ENCODE data around the gene INF2. TPM values are rescaled to one million over a fixed set of nuclear protein-coding genes. Genes with fewer than 3 reads are reported as not detected.
"Not testable (repeated sequence)": the region's sequence is repeated elsewhere in the genome, so short reads cannot be mapped to it uniquely, and the experiment has no call there.

INF2 gene
- total RNA-seq, 1 experiment from 2014 or later, result 70.8 TPM

DNA sequence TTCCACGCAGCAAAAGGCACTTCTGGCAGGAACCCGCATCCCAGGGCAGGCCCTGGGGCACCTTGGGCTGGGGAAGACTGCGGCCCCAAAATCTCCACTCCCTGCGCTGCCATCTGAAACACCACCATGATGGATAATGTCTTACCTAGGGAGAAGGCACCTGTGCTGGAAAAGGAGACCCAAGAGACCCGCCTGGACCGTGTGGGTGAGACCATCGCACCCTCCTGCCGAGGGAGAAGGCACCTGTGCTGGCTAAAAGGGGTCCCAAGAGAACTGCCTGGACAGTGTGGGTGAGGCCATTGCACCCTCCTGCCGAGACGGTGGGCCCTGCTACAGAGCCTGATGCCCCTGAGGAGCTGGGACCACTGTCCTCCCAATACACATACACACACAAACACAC lies 24.8 kb upstream of the INF2 start:
- no peak overlapping the region for H3K4me3 ChIP-seq (ENCODE audit: low read depth, low read length)
- no peak for DNase-seq
- POLR2A ChIA-PET, result no interaction called here
- Mint-ChIP-seq H3K27ac (ENCODE audit: unreplicated experiment) (peak overlapping the region; percentile 6), H3K4me3 (ENCODE audit: unreplicated experiment) (no peak overlapping the region), H3K36me3 (ENCODE audit: insufficient read depth, unreplicated experiment) (no peaks in the 10 kb centered on the region), H3K4me1 (ENCODE audit: low read depth, unreplicated experiment) (peaks cover 8% of the 10 kb centered on the region), H3K27me3 (ENCODE audit: insufficient read depth, unreplicated experiment) (no peaks in the 10 kb centered on the region), H3K9me3 (ENCODE audit: unreplicated experiment) (no peaks in the 10 kb centered on the region)
- CTCF ChIA-PET, result no interaction called here
- no peaks in the 10 kb centered on the region for H3K36me3 ChIP-seq (ENCODE audit: control insufficient read depth, insufficient read depth, low read length)
- peaks cover 6% of the 10 kb centered on the region; the same call in 1 of the 2 replicates for H3K9me3 ChIP-seq
- TF ChIP-seq, protein P1, sequence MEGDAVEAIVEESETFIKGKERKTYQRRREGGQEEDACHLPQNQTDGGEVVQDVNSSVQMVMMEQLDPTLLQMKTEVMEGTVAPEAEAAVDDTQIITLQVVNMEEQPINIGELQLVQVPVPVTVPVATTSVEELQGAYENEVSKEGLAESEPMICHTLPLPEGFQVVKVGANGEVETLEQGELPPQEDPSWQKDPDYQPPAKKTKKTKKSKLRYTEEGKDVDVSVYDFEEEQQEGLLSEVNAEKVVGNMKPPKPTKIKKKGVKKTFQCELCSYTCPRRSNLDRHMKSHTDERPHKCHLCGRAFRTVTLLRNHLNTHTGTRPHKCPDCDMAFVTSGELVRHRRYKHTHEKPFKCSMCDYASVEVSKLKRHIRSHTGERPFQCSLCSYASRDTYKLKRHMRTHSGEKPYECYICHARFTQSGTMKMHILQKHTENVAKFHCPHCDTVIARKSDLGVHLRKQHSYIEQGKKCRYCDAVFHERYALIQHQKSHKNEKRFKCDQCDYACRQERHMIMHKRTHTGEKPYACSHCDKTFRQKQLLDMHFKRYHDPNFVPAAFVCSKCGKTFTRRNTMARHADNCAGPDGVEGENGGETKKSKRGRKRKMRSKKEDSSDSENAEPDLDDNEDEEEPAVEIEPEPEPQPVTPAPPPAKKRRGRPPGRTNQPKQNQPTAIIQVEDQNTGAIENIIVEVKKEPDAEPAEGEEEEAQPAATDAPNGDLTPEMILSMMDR (IDR thresholded peaks at IDR 0.05; ENCODE audit: insufficient read depth in 1 of 2, low read depth in 1 of 2, low read length in 1 of 2, severe bottlenecking in 1 of 2, unreplicated experiment in 1 of 2), result no peak
- intact Hi-C loops (cut with micrococcal nuclease; ENCODE audit: unreplicated experiment), result no loop called here
- BruUV-seq (replicated peaks), result TSS peak; percentile 35
- no peaks in the 10 kb centered on the region for H3K27me3 ChIP-seq (replicated peaks; ENCODE audit: control insufficient read depth, insufficient read depth, low read length)
- H3K4me1 ChIP-seq, result peaks cover 18% of the 10 kb centered on the region

DNA sequence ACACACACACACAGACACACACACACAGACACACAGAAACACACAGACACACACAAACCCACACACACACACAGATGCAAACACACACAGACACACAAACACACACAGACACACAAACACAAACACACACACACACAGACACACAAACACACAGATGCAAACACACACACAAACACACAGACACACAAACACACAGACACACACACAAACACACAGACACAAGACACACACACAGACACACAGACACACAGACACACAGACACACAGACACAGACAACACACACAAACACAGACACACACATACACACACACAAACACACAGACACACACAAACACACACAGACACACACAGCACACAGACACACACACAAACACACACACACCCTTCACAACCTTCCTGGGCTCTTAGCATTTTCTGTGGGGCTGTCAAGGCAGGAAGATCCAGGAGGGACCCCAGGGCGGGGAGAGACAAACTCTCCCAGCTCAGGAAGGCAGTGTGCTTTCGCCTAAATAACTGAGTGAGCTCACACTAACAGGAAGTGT lies 24.2 kb upstream of the INF2 start:
- BruUV-seq (replicated peaks), result no TSS peak
- ChIA-PET CTCF (interaction anchor here (1.0 to 1.7 kb wide), 6 partner anchors 10 to 161 kb away, joined by 3 to 11 read pairs (median 5); no protein-coding TSS in a partner anchor), POLR2A (interaction anchor here (1.7 to 1.9 kb wide), 3 partner anchors 12 to 87 kb away, joined by 6 to 18 read pairs (median 9); partner anchors contain the start of gene SIVA1)
- Histone ChIP-seq H3K36me3 (ENCODE audit: control insufficient read depth, insufficient read depth, low read length) (no peaks in the 10 kb centered on the region), H3K4me1 (peaks cover 18% of the 10 kb centered on the region), H3K9me3 (peaks cover 6% of the 10 kb centered on the region; the same call in 1 of the 2 replicates), H3K4me3 (ENCODE audit: low read depth, low read length) (no peak overlapping the region), H3K27me3 (replicated peaks; ENCODE audit: control insufficient read depth, insufficient read depth, low read length) (no peaks in the 10 kb centered on the region)
- Mint-ChIP-seq H3K27ac (ENCODE audit: unreplicated experiment) (peak overlapping the region; percentile 6), H3K4me1 (ENCODE audit: low read depth, unreplicated experiment) (peaks cover 8% of the 10 kb centered on the region), H3K4me3 (ENCODE audit: unreplicated experiment) (no peak overlapping the region), H3K27me3 (ENCODE audit: insufficient read depth, unreplicated experiment) (no peaks in the 10 kb centered on the region), H3K36me3 (ENCODE audit: insufficient read depth, unreplicated experiment) (no peaks in the 10 kb centered on the region), H3K9me3 (ENCODE audit: unreplicated experiment) (no peaks in the 10 kb centered on the region)
- TF ChIP-seq, protein P1 (IDR thresholded peaks at IDR 0.05; ENCODE audit: insufficient read depth in 1 of 2, low read depth in 1 of 2, low read length in 1 of 2, severe bottlenecking in 1 of 2, unreplicated experiment in 1 of 2), result no peak
- DNase-seq, result no peak
- intact Hi-C loops (cut with micrococcal nuclease; ENCODE audit: unreplicated experiment), result no loop called here

DNA sequence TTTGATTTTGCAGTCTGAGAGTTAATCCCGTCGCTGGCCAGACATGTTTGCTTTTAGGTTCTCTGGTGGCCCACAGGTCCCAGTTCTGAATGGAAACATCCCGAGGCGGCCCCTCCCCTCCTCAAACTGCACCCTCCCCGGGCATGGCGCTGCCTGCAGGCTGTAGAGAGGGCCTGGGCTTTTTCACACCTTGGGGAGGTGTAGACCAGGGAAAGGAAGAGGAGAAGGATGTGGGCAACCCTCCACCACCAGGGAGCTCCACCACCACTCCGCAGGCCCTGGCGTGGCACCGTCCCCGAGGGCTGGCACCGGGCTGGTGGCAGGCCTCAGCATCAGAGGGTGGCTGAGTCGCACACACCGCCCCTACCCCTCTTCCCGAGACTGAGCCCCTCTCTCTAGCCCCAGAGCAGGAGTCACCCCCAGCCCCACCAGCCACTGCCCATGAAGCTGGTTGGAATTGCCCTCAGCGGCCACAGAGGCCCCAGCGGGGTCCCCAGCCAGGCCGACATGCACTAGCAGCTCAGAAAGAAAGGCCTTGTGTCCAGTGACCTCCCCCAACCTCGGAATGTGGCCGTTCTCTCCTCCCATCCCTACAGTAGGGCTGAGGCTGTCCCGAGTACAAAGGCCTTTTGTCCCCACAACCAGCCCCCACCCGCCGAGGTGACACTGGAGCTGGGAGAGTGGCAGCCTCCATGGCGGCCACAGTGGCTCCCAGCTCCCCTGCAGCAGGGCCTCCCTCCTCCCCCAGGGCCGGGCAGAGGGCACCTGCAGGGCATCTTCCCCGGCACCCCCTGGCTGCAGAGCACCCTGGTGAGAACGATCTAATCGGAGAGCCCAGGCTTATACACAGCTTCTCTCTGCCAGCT lies 23.5 kb upstream of the INF2 start:
- no peaks in the 10 kb centered on the region for H3K27me3 Mint-ChIP-seq (ENCODE audit: insufficient read depth, unreplicated experiment)
- no peaks in the 10 kb centered on the region for H3K27me3 ChIP-seq (replicated peaks; ENCODE audit: control insufficient read depth, insufficient read depth, low read length)
- no peaks in the 10 kb centered on the region for H3K36me3 Mint-ChIP-seq (ENCODE audit: insufficient read depth, unreplicated experiment)
- no TSS peak for BruUV-seq (replicated peaks)
- H3K4me1 ChIP-seq, result peaks cover 18% of the 10 kb centered on the region
- ChIA-PET POLR2A (interaction anchor here (1.7 to 1.9 kb wide), 3 partner anchors 12 to 86 kb away, joined by 6 to 18 read pairs (median 9); partner anchors contain the start of gene SIVA1), CTCF (interaction anchor here (1.0 to 1.7 kb wide), 6 partner anchors 9 to 160 kb away, joined by 3 to 11 read pairs (median 5); no protein-coding TSS in a partner anchor)
- no peaks in the 10 kb centered on the region for H3K9me3 Mint-ChIP-seq (ENCODE audit: unreplicated experiment)
- peaks cover 6% of the 10 kb centered on the region; the same call in 1 of the 2 replicates for H3K9me3 ChIP-seq
- peak; percentile 76 to 90 for DNase-seq
- H3K36me3 ChIP-seq (ENCODE audit: control insufficient read depth, insufficient read depth, low read length), result no peaks in the 10 kb centered on the region
- no peak overlapping the region for H3K4me3 Mint-ChIP-seq (ENCODE audit: unreplicated experiment)
- H3K4me3 ChIP-seq (ENCODE audit: low read depth, low read length), result no peak overlapping the region
- H3K27ac Mint-ChIP-seq (ENCODE audit: unreplicated experiment), result peak overlapping the region; percentile 83
- TF ChIP-seq, protein P1 (IDR thresholded peaks at IDR 0.05; ENCODE audit: insufficient read depth in 1 of 2, low read depth in 1 of 2, low read length in 1 of 2, severe bottlenecking in 1 of 2, unreplicated experiment in 1 of 2), result no peak
- H3K4me1 Mint-ChIP-seq (ENCODE audit: low read depth, unreplicated experiment), result peaks cover 8% of the 10 kb centered on the region
- intact Hi-C loops (cut with micrococcal nuclease; ENCODE audit: unreplicated experiment), result no loop called here

DNA sequence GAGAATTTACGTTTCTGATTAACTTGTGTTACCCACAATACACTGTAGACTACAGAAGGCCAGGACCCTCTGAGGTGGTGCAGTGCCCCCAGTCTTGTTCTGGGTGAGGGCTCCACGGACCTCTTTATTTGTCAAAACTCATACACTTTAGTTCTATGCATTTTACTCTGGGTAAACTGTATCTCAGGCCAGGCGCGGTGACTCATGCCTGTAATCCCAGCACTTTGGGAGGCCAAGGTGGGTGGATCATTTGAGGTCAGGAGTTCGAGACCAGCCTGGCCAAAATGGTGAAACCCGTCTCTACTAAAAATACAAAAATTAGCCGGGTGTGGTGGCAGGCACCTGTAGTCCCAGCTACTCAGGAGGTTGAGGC lies 22.9 kb upstream of the INF2 start:
- H3K36me3 ChIP-seq (ENCODE audit: control insufficient read depth, insufficient read depth, low read length); H3K27me3 Mint-ChIP-seq (ENCODE audit: insufficient read depth, unreplicated experiment); H3K4me3 ChIP-seq (ENCODE audit: low read depth, low read length); H3K36me3 Mint-ChIP-seq (ENCODE audit: insufficient read depth, unreplicated experiment); H3K9me3 ChIP-seq; H3K4me1 Mint-ChIP-seq (ENCODE audit: low read depth, unreplicated experiment); BruUV-seq (replicated peaks); H3K27me3 ChIP-seq (replicated peaks; ENCODE audit: control insufficient read depth, insufficient read depth, low read length); DNase-seq; intact Hi-C loops (cut with micrococcal nuclease; ENCODE audit: unreplicated experiment); H3K4me3 Mint-ChIP-seq (ENCODE audit: unreplicated experiment); H3K9me3 Mint-ChIP-seq (ENCODE audit: unreplicated experiment): not testable (repeated sequence)
- ChIA-PET POLR2A (interaction anchor here (1.7 to 1.9 kb wide), 3 partner anchors 11 to 86 kb away, joined by 6 to 18 read pairs (median 9); partner anchors contain the start of gene SIVA1), CTCF (interaction anchor here (1.5 to 1.7 kb wide), 4 partner anchors 11 to 42 kb away, joined by 5 to 11 read pairs (median 6); no protein-coding TSS in a partner anchor)
- H3K27ac Mint-ChIP-seq (ENCODE audit: unreplicated experiment), result peak overlapping the region; percentile 83
- peaks cover 18% of the 10 kb centered on the region for H3K4me1 ChIP-seq
